Activated CD4-positive, alpha-beta T cell treated with anti-CD3 and anti-CD28 coated beads for 4 hours (primary cell): Measurements from ENCODE around the gene MAML2.
A peak's percentile ranks its signal among the peaks of the same experiment; 100 is the strongest.

Experiments used
- DNase-seq, 2 donors: peaks; one replicate each; pipeline ENCODE4 v3.0.0-alpha.2; 2020

The MAML2 gene

DNA sequence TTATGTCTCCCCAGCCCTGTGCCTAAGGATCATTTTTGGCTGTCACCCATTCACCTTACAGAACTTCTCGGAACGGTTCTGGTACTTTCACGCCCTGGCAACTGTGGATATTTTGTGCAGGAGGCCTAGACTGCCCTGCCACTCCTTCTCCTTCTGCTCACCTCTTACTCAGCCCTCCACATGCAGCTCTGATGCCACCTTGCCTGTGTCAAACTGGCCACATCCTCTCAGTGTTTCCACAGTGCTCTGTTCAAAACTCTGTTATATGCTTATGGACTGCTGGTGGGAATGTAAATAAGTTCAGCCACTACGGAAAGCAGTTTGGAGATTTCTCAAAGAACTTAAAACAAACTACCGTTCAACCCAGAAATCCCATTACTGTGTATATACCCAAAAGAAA is 318.3 kb downstream of the MAML2 start:
- no peak for DNase-seq

DNA sequence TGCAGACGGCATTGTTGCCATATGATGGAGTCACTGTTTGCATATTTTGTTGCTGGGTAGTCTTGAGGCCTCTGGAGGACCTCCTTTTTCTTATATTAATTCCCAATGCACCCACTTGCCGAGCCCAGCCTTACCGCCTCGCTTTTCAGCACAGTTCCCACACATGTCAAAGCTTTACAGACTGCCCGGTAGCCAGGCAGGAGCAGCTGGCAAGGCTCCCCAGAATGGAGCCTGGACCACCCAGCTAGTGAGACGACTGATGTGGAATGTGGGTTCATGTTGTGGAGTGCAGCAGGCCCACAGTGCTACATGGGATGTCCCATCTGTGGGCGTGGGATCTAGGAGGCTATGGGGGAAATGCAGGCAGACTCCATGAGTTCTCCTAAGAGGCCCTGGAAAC is 319.7 kb downstream of the MAML2 start:
- no peak for DNase-seq

DNA sequence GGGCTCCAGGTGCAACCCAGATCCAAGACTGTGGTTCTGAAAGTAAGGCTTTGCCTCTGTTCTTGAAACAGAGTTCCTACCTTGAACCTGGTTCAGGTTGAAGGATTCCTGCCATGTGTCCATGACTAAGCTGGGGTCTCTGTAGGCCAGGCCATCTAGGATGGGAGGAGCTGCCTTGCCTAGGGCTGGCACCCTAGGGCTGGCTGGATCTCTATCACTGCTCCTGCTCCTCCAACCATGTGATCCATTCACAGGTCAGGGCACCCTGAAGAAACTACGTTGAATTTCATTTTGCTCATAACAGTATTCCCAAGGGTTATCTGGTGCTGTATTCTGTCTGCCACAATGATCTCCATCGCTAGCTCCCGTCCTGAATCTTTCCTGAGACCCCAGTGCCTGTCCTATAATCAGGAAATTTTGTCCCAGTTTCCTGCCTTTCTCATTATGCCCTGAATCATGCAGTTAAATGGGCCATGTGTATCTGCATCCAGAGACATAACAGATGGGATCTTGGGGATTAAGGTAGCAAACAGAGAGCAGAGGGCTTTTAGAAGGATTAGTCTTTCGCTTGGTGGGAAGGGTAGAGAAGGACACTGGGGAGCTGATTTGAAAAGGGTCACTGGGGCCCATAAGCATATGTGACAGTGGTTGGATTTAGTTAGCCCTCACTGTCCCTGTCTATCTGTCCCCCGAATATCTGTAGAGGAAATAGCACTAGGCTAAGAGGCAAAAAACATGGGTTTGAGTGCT is 320.9 kb downstream of the MAML2 start:
- no peak for DNase-seq

DNA sequence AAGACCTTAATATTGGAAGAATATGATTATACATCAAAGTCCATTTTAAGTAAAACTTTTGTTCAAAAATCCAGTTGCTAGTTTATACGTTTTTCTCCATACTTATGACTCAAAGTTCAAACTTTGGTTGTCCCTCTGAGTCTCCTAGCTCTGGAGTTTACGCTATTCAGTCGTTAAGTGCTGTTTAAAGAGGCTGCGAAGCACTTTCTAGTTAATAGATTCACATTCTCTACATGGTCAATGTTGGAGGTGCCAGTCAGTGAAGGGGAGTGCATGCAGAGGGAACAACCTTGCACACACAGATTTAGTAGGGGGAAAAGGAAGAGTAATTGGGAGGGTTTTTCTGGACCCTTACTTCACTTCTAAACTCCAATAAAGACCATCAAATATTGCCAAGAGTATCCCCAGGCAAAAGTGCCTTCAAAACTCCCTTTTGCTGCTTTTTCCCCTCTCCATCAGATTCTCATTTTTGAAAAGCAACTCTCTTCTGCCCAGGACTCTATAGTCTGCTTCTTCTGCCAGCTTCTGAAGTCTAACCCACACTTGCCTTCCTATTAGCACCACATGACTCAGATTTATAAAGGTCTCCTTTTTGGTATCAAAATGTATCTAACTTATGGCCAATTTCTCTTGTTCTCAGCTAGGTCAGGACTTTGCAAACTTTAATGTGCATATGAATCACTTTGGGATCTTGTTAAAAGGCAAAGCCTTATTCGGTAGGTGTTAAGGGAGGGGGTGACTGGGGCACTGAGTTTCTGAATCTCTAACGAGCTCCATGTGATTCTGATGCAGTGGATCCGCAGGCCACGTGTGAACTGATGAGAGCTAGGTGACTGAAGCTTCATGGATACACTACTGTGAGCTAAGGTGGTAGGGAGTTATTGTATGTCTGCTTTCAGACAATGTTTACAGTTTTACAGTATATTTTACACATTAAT is 322.9 kb downstream of the MAML2 start:
- peak; percentile 12 to 15 for DNase-seq

DNA sequence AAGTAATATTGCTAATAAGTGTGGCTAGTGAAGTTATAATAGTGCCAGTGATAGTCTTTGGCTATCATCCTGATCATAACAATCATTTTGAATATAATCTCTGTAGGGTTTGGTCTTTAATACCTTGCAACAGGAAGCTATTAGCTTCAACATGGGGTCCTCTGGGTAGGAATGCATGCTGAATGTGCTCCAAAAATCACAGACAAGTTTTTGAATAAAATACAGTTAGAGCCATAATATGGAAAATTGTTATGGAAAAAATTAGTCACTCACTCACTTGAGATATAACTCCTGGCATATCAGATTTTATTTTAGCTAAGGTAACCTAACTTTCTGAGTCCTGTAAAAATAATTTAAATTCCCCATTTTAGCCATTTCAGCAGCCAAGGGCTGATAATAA is 323.7 kb downstream of the MAML2 start:
- no peak for DNase-seq

DNA sequence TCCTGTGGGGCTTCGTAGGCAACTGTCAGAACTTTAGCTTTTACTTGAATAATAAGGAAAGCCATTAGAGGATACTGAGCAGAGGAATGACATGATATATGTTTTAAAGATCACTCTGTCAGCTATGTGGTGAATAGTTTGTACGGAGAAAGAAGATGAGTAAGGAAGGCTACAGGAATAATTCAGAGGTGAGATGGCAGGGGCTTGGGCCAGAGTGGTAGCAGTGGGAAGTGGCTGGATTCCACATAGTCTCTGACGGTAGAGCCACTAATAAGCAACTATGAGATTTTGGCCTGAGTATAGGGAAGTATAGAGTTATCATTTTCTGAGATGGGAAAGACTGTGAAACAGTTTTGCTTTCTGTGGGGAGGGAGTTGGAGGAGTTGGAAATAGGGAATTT is 325.1 kb downstream of the MAML2 start:
- DNase-seq, result no peak

DNA sequence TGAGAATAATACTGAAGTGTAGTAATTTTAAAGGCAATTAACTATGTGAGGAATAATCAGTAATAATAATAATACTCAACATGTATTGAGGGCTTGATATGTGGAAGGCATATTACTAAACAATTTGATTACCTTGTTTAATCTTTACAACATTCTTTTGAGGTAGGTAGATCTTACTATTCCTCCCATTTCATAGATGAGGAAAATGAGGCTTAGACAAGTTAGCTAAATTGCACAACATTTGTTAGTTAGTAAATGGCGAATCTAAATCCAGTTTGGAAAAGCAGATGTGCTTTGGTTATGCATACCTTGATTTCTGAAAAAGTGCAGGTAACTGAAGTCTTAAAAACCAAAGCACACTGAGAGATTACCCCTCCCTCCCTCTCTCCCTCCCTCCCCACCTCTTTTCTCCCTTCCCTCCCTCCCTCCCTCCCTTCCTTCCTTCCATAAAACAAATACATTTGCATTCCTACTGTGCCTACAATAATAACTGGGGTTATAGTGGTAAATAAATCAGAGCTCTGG is 326.0 kb downstream of the MAML2 start:
- no peak for DNase-seq

DNA sequence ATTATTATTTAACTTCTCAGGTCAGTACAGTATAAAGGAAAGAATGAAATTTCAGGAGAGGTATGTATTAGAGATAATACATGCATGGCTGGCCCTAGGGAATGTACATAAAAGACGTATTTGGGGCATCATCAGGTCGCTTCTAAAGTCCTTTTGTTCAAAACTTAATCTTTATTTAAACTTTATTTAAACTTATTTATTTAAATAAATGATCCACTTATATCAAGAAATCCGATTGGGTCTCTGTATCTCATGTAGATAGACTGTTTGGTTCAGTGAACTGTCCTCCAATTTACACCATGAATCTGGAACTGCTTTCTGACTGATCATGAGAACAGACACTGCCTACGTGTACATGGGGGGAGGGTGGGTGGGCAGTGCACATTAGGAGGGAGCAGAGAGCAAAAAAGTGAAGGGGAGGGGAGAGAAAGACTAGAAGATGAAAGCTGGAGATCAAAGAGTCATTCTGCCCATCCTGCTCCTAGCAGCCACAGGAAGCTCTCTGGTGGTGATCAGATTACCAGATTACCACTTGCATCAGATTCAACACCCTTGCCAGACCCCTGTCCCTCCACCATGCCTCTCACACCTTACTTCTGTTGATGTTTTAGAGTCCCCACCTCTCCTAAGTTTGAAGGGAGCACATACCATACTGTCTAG is 327.0 kb downstream of the MAML2 start:
- DNase-seq, result peak; percentile 18 to 38

DNA sequence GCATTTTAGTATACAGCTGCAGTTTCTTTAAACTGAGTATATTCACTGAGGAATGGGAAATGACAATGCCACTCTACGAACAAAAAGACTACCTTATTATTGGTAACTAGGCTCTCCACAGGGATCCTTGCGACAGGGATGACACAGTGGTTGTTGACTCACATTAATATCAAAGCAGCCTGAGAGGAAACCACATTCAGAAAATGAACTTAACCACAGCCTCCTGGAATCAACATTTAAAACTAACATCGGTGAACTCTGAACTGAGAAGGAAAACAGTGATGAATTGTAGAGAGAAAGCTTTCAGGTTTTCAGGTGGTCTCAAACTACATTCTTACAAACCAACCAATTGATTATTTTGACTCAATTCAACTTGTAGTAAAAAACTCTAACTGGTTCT is 328.8 kb downstream of the MAML2 start:
- peak; percentile 52 to 56 for DNase-seq

DNA sequence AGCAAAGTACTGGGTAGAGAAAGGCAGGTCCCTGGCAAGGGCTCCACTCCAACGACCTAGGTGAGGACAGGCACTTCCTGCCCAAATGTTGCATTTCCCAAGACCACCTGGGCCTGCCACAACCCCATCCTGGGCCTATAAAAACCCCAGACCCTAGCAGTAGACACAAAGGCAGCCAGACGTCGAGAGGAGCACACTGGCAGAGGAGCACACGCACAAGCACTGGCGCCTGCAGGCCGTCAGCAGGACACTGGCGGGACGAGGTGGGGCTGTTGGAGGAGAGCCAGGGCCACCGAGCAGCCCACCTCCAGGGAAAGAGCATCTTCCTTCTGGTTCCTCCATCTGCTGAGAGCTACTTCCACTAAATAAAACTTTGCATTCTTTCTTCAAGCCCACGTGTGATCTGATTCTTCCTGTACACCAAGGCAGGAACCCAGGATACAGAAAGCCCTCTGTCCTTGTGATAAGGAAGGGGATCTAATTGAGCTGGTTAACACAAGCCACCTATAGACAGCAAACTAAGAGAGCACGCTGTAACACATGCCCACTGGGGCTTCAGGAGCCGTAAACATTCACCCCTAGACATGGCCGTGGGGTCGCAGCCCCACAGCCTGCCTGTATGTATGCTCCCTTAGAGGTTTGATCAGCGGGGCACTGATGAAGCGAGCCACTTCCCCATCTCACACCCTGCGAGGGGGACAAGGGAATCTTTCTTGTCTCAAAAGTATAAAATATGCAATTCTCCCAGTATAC is 329.4 kb downstream of the MAML2 start:
- DNase-seq, result peak; percentile 15 to 23

DNA sequence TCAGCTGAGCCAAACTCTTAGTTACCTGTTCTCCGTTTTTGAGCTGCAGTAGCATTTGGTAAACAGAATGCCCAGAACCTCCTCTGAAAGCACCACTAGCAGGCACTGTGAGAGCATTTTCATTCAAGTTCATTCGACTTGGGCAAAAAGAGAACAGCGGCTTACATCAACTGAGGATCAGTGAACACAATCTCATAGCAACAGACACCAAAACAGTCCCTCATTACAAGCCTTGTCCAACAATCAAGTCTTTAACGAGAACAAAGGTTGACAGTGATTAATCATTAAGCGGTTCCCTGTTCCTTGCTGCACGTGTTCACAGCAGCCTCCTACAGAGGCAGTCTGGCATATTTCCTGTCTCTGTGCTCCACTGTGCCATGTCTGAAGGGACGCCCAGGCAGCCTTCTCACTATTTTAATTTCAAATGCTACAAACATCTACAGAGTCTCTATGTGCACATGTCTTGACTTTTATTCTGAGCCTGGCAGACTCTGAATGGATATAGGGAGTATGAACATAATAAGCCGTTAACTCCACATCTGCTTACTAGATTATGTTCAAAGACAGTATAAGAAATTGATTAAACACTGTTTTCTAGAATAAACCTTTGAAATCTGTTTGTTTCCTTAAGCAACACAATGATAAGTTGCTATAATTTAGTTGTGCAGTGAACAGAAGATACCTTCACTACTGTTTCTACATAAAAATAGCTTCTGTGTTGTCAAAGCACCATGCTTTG is 330.7 kb downstream of the MAML2 start:
- peak; percentile 66 to 74 for DNase-seq

DNA sequence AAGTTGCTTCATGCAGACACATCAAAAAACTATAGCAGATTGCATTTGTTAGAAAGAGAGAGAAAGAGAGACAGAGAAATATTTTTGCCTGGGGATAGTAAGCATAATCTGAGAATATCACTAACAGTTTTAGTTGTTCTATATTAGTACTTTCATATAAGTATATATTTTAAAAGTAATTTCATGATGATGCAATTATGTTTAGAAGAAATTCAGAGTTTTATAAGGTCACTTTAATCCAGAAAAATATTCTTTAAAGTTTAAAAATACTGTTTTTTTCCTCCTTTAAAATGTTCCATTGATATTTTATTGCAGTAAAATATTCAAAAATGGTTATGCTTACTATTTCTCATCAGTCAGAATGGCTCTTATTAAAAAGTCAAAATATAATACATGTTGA is 332.3 kb downstream of the MAML2 start:
- no peak for DNase-seq

DNA sequence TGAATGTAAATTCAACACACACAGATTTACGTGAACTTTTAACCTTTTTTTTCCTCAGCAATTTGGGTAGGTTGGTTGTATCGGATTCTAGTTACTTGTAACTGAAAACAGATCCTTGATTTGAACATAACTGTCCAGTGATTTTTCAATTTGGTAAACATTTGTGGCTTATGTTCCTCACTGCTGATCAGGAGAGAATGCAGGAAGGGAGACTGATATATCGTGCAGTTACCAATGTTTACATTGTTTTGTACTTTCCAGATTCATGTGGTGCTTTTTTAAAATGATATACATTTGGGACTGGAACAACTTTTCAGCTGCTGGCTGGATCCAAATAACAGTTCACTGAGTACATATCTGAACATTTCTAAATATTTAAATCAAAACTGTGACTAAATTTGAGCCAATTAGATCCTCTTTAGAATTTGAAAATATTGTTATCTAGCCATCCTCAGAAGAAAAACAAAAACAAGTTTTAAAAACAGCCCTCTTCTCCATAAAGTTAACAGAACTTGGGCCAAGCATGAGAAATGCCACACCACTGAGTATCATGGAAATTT is 334.8 kb downstream of the MAML2 start:
- no peak for DNase-seq

DNA sequence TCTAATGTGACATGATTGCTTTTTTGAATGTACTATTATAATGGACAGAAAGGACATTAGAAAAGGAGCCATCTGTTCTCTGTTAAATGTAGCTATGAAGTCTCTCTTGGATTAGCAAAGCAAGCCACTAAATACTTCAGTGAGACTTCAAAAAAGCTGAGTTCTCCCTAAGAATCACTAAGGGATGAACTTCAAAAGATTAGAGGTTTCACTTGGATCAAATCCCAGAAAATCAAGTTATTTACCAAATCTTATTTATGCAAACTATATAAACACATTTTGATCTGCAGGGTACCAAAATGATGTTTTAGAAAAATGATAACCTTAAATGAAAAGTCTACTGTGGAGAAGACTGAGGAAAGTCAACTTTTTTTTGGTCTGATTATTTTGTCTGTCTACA is 337.0 kb downstream of the MAML2 start:
- DNase-seq, result no peak

DNA sequence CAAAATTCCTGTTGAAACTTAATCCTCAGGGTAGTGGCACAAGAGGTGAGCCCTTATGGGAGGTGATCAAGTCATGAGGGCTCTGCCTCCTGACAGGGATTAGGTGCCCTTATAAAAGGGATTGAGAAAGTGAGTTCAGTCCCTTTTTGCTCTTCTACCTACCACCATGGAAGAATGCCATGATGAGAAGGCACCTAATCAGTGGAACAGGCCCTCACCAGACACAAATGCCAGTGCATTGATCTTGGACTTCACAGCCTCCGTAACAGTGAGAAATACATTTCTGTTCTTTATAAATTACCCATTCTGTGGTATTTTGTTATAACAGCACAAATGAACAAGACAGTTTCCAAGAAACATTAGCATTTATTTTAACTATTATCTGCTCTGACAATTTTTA is 338.1 kb downstream of the MAML2 start:
- no peak for DNase-seq

DNA sequence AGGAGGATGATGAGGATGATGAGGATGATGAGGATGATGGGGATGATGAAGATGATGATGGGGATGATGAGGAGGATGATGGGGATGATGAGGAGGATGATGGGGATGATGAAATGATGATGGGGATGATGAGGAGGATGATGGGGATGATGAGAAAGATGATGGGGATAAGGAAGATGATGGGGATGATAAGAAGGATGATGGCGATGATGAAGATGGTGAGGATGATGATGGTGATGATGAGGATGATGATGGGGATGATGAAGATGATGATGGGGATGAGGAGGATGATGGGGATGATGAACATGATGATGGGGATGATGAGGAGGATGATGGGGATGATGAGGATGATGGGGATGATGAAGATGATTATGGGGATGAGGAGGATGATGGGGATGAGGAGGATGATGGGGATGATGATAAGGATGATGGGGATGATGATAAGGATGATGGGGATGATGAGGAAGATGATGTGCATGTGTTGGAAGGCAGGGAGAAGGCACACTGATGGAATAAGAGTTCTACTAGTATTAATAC is 340.2 kb downstream of the MAML2 start:
- DNase-seq, result no peak

DNA sequence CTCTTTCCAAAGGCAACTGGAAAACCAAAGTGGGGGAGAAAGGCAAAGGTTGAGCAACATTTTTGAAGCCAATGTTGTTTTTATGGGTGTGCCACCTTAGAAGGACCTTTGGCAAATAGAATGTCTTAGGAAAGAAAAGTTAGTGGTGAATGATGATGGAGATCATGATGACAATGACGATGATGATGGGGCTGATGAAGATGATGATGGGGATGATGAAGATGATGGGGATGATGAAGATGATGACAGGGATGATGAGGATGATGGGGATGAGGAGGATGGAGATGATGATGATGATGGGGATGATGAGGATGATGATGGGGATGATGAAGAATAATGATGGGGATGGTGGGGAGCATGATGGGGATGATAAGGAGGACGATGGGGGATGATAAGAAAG is 340.7 kb downstream of the MAML2 start:
- DNase-seq, result no peak

DNA sequence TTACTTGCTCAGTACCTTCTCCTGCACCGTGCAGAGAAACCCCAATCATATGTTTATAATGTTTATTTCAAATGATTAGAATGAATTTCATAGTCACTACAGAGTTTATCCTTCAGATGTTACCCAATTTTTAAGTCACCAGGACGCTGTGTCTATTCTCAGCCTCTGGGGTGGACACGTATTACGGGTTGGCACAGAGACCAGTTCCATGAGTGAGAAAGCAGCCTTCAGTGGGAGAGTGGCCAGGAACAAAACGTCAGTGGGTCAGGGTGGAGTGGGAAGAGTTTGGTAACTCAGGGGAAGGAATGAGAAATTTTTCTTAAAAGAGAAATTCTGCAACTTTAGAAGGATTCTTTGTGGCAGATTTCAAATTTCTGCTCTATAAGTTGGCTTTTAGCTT is 342.0 kb downstream of the MAML2 start:
- DNase-seq, result no peak

DNA sequence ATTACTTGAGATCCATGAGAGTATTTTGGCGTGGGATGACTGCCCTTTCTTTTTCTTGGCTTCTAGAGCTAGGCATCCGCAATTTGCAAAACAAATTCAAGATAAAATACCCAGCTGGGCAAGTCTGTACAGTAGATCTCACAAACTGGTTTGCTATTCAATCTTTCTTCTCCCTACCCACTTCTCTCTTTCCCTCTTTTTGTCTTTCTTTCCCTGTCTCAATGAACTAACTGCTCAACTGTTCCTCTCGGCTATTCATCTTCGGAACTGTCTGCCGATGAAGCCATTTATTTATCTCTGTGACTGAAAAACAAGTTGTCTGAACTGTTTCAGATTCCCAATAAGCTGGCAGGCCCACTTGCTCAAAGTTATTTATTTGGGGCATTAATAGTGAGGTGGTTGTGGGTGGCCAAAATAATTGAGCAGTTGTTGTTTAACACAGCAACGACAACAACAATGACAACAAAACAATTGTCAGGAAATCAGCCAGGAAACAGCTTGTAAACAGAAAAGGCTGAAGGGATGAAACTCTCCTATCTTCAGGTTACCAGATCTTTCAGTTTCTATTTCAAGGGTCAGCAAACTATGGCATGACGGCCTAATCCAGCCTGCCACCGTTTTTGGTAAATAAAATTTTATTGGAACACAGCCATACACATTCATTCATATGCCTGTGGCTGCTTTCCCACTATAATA is 343.1 kb downstream of the MAML2 start:
- no peak for DNase-seq

DNA sequence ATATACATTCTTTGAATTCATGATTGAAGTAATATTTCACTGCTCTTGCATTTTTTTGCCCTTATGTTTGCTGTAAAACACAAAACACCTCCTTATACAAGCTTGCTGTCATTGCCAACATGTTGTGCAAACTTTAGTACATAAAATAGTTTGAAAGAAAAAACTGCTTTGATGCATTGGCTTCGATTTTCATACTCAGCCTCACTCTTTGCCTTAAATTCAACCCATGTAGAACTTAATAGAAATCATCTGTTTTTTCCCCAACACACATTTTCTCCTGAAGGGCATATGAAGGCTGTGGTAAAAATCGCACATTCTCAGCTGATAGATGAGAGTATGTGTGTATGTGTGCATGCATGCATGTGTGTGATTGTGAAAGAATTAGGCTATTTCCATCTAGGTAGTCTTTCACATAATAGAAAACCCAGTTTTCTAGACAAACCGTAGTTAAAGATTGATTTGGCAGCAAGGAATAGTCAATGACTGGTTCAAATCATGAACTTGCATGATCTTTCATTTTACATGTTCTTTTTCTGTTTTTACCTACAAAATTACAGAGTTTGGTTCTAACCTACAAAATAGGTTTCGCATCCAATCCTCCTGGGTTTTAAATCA is 346.3 kb downstream of the MAML2 start:
- no peak for DNase-seq
